Small intestine (tissue), 7 donors: ENCODE data around the gene WSB1. TPM values are rescaled to one million over a fixed set of nuclear protein-coding genes. Genes with fewer than 3 reads are reported as not detected.

ENCODE experiments used
- DNase-seq, 2 donors: peaks; one replicate each; pipeline versions ENCODE4 v3.0.0 to v3.0.0-alpha.2; 2013
- FAIRE-seq: peaks from 2 replicates; lab custom pipeline; 2012; peaks lifted over from hg19 to GRCh38; lab: Jason Lieb, UNC
- H3K27ac ChIP-seq, 3 donors: one replicate each; pipeline ENCODE4 v1.5.1; 2013; ENCODE audit warnings: low read length in 2 of 3, mild to moderate bottlenecking in 2 of 3, control low read depth in 1 of 3, inconsistent platforms in 1 of 3, low read depth in 1 of 3, moderate library complexity in 1 of 3
- H3K27me3 ChIP-seq, 3 donors: one replicate each; pipeline ENCODE4 v1.6.1; 2013; ENCODE audit warnings: low read length in 3 of 3, inconsistent platforms in 1 of 3; ENCODE audit not compliant: control insufficient read depth in 3 of 3, insufficient read depth in 3 of 3
- H3K36me3 ChIP-seq, 3 donors: one replicate each; pipeline ENCODE4 v1.6.1; 2013; ENCODE audit warnings: low read length in 3 of 3, inconsistent platforms in 1 of 3, low read depth in 1 of 3, mild to moderate bottlenecking in 1 of 3, moderate library complexity in 1 of 3; ENCODE audit not compliant: control insufficient read depth in 3 of 3, insufficient read depth in 2 of 3
- H3K4me1 ChIP-seq, 3 donors: one replicate each; pipeline ENCODE4 v1.6.1; 2013; ENCODE audit warnings: low read length in 2 of 3, inconsistent platforms in 1 of 3, low read depth in 1 of 3, mild to moderate bottlenecking in 1 of 3, moderate library complexity in 1 of 3; ENCODE audit not compliant: control insufficient read depth in 3 of 3, insufficient read depth in 2 of 3
- H3K4me3 ChIP-seq, 3 donors: one replicate each; pipeline ENCODE4 v1.5.1; 2013; ENCODE audit warnings: low read length in 3 of 3, control low read depth in 1 of 3, inconsistent platforms in 1 of 3, low read depth in 1 of 3, mild to moderate bottlenecking in 1 of 3, moderate library complexity in 1 of 3
- H3K9me3 ChIP-seq, 2 donors: one replicate each; pipeline ENCODE4 v1.6.1; 2013; ENCODE audit warnings: low read depth in 1 of 2, low read length in 1 of 2; ENCODE audit not compliant: control insufficient read depth in 2 of 2, insufficient read depth in 1 of 2
- WGBS, 3 donors: extraction: QIAGEN DNeasy Blood & Tissue Kit; methylation state at CpG; one replicate each; pipeline ENCODE4 v1.1.7; 2013; 5-methylcytosine and 5-hydroxymethylcytosine counted together
- polyA plus RNA-seq, 4 donors: library from polyadenylated mRNA; stranded (reverse) in 3 of 4; unstranded in 1 of 4; fragments of 200-250 nt in 3 of 4; fragments of 120-200 nt in 1 of 4; gene quantifications; one replicate each; pipeline versions ENCODE4 v1.2.1 to v1.2.3, GENCODE V29; 2013
- donor health status: healthy with polysubstance abuse.
- donor health status: control.
- donor health status: control.
- donor health status: Bipolar disorder and iron deficiency.
- donor health status: healthy.

WSB1 gene
- polyA plus RNA-seq, 4 donors = 28.9 to 176 (median 44.2) TPM

DNA sequence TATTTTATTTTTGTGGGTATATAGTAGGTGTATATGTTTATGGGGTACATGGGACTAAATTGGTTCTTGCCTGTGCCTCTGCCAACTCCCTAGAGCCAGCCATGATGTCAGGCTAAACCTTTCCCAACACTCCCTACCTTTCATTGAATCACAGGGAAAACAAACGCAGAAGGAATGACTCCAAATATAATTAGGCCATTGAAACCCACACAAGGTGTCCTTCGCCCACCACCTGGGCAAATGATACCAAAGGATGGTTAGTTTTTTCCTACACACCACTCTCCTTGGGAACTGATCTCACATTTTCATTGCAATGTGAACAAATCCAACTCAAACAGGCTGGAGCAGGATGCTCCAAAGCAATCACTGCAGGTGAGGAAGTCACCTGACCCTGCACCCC lies 27.5 kb downstream of the WSB1 start:
- Histone ChIP-seq H3K4me1 (peaks cover 0 to 25% (median 2%) of the 10 kb centered on the region in 3 donors), H3K36me3 (peaks cover 0 to 24% (median 3%) of the 10 kb centered on the region in 3 donors), H3K4me3 (no peak overlapping the region), H3K9me3 (no peaks in the 10 kb centered on the region), H3K27me3 (no peaks in the 10 kb centered on the region), H3K27ac (no peak overlapping the region)
- no peak for FAIRE-seq
- WGBS, 3 donors = 58 to 78% (median 77%) methylated on average over 2 of the region's 2 CpGs
- DNase-seq = no peak

DNA sequence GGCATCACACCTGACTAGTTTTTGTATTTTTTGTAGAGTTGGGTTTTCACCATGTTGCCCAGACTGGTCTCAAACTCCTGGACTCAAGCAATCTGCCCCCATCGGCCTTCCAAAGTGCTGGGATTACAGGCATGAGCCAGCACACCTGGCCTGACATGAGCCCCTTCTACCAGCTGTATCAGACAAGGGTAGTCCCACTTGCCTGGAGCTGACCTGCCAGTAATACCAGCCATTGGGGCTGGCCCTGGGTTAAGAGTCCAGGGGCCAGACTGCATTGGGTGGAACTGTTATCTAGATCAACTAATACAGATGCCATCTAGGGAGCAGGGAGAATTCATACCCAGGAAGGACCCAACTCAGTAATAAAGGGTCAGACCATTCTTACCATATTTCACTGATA lies 28.1 kb downstream of the WSB1 start:
- Histone ChIP-seq H3K27me3 (no peaks in the 10 kb centered on the region), H3K4me1 (peaks cover 0 to 25% (median 2%) of the 10 kb centered on the region in 3 donors), H3K27ac (no peak overlapping the region), H3K9me3 (no peaks in the 10 kb centered on the region), H3K4me3 (no peak overlapping the region), H3K36me3 (peaks cover 0 to 23% (median 0%) of the 10 kb centered on the region in 3 donors)
- 45 to 94% (median 76%) methylated on average over 1 of the region's 1 CpG for WGBS, 3 donors
- DNase-seq (no peak), FAIRE-seq (no peak)

DNA sequence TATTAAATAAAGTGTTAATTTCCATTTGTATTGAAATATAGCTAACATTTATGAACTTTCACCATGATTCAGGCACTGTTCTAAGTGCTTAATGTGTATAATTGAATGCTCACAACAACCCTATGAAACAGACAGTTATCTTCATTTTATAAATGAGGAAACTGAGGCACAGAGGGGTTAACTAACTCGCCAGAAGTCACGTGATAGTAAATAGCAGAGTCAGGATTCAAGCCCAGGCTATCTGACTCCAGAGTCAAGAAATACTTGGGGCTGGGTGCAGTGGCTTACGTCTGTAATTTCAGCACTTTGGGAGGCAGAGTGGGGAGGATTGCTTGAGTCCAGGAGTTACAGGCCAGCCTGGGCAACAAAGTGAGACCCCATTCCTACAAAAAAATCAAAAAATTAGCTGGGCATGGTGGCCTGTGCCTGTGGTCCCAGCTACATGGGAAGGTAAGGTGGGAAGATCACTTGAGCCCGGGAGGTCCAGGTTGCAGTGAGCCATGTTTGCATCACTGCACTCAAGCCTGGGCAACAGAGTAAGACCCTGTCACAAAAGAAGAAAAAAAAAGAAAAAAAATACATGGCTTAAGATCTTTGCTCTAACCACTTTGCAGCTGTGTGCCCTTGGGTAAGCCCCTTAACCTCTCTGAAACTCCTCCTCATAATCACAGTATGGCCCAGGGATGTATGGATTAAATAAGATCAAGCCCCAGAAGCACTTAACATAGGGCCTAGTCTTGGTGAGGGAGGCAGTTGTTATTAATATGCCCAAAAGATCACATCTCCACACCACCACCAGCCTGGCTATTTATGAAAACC lies 29.0 kb downstream of the WSB1 start:
- Histone ChIP-seq H3K36me3 (peaks cover 0 to 15% (median 0%) of the 10 kb centered on the region in 3 donors), H3K4me1 (peaks cover 0 to 25% (median 2%) of the 10 kb centered on the region in 3 donors), H3K27me3 (no peaks in the 10 kb centered on the region), H3K4me3 (no peak overlapping the region), H3K27ac (peak overlapping the region in 2 of 3 donors; percentile 51 to 61), H3K9me3 (no peaks in the 10 kb centered on the region)
- no peak for DNase-seq
- no peak for FAIRE-seq
- WGBS, 3 donors = 67 to 70% (median 69%) methylated on average over 4 of the region's 4 CpGs

DNA sequence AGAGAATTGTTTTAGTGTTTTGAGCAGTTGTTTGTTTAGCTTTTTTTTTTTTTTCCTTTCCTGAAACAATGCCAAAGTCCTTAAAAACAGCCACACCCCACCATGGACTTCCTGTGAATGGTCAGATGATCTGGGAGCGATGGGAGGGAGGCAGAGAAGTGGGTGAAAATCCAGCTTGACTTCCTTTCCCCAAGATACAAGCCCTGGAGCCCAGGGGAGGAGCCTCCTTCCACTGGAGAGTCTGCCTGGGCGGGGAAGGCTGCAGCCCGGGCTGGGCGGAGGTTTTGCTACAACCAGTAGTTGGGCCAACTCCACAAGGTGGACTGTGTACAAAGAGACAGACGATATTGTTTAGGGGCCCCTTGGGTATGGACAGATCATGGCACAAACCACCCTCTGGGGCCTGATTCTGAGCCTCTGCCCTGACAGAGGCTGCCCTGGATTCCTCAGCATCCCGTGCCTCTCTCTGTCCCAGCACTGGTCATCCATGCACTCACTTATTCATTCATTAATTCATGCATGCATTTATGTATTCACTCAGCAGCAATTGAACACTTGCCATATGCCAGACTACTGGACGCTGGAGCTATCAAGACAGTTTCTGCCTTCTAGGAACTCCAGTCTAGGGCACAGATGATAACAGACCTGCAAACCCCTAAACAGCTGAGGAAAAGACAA lies 29.8 kb downstream of the WSB1 start:
- Histone ChIP-seq H3K27ac (peak overlapping the region; percentile 12 to 61 (median 17)), H3K9me3 (no peaks in the 10 kb centered on the region), H3K36me3 (peaks cover 0 to 7% (median 0%) of the 10 kb centered on the region in 3 donors), H3K27me3 (no peaks in the 10 kb centered on the region), H3K4me1 (peaks cover 0 to 25% (median 2%) of the 10 kb centered on the region in 3 donors), H3K4me3 (no peak overlapping the region)
- FAIRE-seq (no peak), DNase-seq (peak; percentile 81 to 90)
- 13 to 35% (median 20%) methylated on average over 7 of the region's 7 CpGs for WGBS, 3 donors

DNA sequence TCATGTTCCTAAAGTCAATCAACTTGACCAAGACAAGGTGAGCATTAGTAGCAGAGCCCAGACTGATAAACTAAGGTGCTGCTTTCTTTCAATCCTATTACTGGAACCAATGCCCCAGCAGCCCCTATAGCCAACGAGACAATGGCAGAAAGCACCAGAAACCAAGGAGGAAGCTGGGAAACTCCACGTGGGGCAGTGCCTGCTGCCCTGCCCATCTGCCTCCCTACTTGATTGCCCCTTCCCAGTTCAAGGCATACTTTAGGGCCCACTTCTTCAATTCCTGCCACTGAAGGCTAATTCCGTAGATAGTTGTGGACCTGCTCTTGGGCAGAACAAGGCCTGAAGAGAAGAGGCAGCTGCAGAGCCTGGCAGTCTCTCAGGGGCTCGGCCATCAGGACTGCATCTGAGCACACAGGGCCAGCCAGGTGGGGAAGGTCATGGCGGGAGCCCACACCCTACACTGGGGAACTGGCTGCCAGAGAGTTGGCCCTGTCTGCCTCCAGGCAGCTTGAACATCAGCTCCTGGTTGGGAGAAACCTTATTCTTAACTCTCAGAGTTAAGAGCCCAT lies 30.9 kb downstream of the WSB1 start:
- WGBS, 3 donors = 74 to 78% (median 78%) methylated on average over 5 of the region's 5 CpGs
- H3K9me3 ChIP-seq = no peaks in the 10 kb centered on the region
- no peak for DNase-seq
- no peaks in the 10 kb centered on the region for H3K27me3 ChIP-seq
- no peak for FAIRE-seq
- H3K36me3 ChIP-seq = no peaks in the 10 kb centered on the region
- H3K27ac ChIP-seq = no peak overlapping the region
- H3K4me1 ChIP-seq = peaks cover 0 to 25% (median 2%) of the 10 kb centered on the region in 3 donors
- H3K4me3 ChIP-seq = no peak overlapping the region

DNA sequence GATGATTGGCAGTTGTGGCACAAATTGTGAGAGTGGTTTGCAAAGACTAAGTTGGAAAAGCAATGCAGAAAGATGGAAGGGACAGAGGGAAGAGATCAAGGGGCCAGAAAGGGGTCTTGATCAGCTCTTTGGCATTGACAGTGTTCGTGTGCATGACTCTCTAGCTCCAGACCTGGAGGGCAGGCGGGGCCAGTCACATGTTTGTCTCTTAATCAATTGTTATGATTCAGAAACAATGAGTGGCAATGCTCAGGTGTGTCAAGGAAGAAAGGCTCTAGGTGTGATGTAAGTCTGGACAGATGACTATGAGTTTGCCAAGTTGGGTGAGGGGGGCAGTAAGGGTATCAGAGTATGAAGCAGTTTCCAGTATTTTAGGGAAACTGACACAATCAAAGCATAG lies 32.1 kb downstream of the WSB1 start:
- FAIRE-seq = no peak

DNA sequence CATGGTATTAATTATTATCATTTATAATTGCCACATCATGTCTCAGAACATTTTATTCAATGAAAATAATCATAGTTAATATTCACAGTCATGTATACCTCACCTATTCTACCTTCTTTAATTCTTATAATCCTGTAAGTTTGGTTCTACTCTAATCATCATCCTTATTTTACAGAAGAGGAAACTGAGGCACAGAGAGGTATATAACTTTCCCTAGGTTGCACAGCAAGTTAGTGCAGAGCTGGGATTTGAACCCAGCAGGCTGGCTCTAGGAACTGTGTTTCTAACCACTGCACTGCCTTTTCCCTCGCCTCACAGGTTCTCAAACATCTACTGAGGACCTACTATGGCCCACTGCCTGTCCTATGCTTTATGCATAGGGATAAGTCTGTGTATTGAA lies 32.7 kb downstream of the WSB1 start:
- no peaks in the 10 kb centered on the region for H3K27me3 ChIP-seq
- H3K36me3 ChIP-seq = no peaks in the 10 kb centered on the region
- H3K9me3 ChIP-seq = no peaks in the 10 kb centered on the region
- H3K4me1 ChIP-seq = peaks cover 0 to 25% (median 0%) of the 10 kb centered on the region in 3 donors
- no peak for DNase-seq
- 90 to 95% (median 91%) methylated on average over 1 of the region's 1 CpG for WGBS, 3 donors
- no peak overlapping the region for H3K27ac ChIP-seq
- no peak overlapping the region for H3K4me3 ChIP-seq
- FAIRE-seq = no peak

More for the DNA sequence above, 32.1 kb downstream of the WSB1 start:
- Histone ChIP-seq H3K4me3 (no peak overlapping the region), H3K36me3 (no peaks in the 10 kb centered on the region), H3K4me1 (peaks cover 0 to 25% (median 0%) of the 10 kb centered on the region in 3 donors), H3K27ac (no peak overlapping the region), H3K9me3 (no peaks in the 10 kb centered on the region), H3K27me3 (no peaks in the 10 kb centered on the region)
- 46 to 66% (median 50%) methylated on average over 2 of the region's 2 CpGs for WGBS, 3 donors
- DNase-seq = no peak

DNA sequence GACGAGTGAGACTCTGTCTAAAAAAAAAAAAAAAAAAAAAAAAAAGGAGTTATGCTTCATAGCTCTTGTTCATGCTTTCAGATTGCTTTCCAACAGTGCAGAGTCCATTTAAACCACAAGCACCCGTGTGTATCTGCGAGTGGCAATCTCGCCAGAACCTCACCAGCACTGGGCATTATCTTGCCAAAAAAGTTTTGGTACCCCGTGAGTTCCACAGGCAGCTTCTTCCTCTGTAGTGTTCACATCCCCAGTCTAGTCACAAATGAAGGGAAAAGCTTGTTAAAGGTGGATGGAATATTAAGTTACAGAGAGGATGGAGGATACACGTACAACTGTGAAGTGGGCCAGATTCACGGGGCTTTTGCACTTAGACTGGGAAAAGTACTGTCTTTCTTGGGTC lies 33.5 kb downstream of the WSB1 start:
- WGBS, 3 donors = 80 to 85% (median 83%) methylated on average over 7 of the region's 7 CpGs
- Histone ChIP-seq H3K27me3 (no peaks in the 10 kb centered on the region), H3K4me3 (no peak overlapping the region), H3K36me3 (no peaks in the 10 kb centered on the region), H3K9me3 (no peaks in the 10 kb centered on the region), H3K4me1 (peaks cover 0 to 26% (median 5%) of the 10 kb centered on the region in 3 donors), H3K27ac (no peak overlapping the region)
- no peak for DNase-seq
- FAIRE-seq = no peak
